Spinal cord (tissue), 10 donors: ENCODE results near the gene ITPRIPL2. TPM values are rescaled to one million over a fixed set of nuclear protein-coding genes. Genes with fewer than 3 reads are reported as not detected.

Experiments
- DNase-seq, 6 donors: peaks; one replicate each; pipeline versions ENCODE4 v3.0.0 to v3.0.0-alpha.2; 2013 to 2015; ENCODE audit warnings: low spot score in 6 of 6, low read depth in 4 of 6
- H3K27ac ChIP-seq: one replicate; pipeline ENCODE4 v1.5.1; 2013; ENCODE audit warnings: low read depth, low read length, control low read depth
- H3K27me3 ChIP-seq: one replicate; pipeline ENCODE4 v1.6.1; 2013; ENCODE audit warnings: low read length; ENCODE audit not compliant: control insufficient read depth, insufficient read depth
- H3K36me3 ChIP-seq: one replicate; pipeline ENCODE4 v1.6.1; 2013; ENCODE audit warnings: low read length; ENCODE audit not compliant: control insufficient read depth, insufficient read depth
- H3K4me1 ChIP-seq: one replicate; pipeline ENCODE4 v1.6.1; 2013; ENCODE audit warnings: low read length; ENCODE audit not compliant: control insufficient read depth, insufficient read depth
- H3K4me3 ChIP-seq: one replicate; pipeline ENCODE4 v1.5.1; 2013; ENCODE audit warnings: low read depth, low read length, control low read depth
- H3K9me3 ChIP-seq: one replicate; pipeline ENCODE4 v1.6.1; 2013; ENCODE audit warnings: low read length; ENCODE audit not compliant: control insufficient read depth, insufficient read depth
- WGBS: methylation state at CpG from one replicate; pipeline ENCODE4 v1.1.5; 2013; ENCODE audit warnings: missing lambda C conversion rate; ENCODE audit not compliant: insufficient coverage; 5-methylcytosine and 5-hydroxymethylcytosine counted together
- polyA plus RNA-seq, 2 donors: library from polyadenylated mRNA; unstranded; fragments of 120-200 nt; gene quantifications; one replicate each; pipeline ENCODE4 v1.2.1, GENCODE V29; 2013; ENCODE audit not compliant: insufficient read length in 2 of 2
- total RNA-seq, 2 donors: library from RNA; depleted of rRNA in 1 of 2; stranded (reverse); fragments of 120-200 nt in 1 of 2; fragments of >200 nt in 1 of 2; gene quantifications; one replicate each; pipeline versions ENCODE4 v1.2.3 to v1.2.4, GENCODE V29; 2013 to 2014
- donor health status: healthy.

The ITPRIPL2 gene
- total and polyA plus RNA-seq, 4 donors = 7.1 to 18.5 (median 11.1) TPM

GRCh38 chr16:19138601-19139000, 24.8 kb downstream of the ITPRIPL2 start:
- no peaks in the 10 kb centered on the region for H3K27me3 ChIP-seq
- H3K36me3 ChIP-seq = no peaks in the 10 kb centered on the region
- peak overlapping the region; percentile 22 for H3K27ac ChIP-seq
- peaks cover 13% of the 10 kb centered on the region for H3K4me1 ChIP-seq
- WGBS = 22% methylated on average over 3 of the region's 4 CpGs
- no peak overlapping the region for H3K4me3 ChIP-seq
- H3K9me3 ChIP-seq = no peaks in the 10 kb centered on the region
- DNase-seq = peak in 1 of 6 donors; percentile 82

DNA sequence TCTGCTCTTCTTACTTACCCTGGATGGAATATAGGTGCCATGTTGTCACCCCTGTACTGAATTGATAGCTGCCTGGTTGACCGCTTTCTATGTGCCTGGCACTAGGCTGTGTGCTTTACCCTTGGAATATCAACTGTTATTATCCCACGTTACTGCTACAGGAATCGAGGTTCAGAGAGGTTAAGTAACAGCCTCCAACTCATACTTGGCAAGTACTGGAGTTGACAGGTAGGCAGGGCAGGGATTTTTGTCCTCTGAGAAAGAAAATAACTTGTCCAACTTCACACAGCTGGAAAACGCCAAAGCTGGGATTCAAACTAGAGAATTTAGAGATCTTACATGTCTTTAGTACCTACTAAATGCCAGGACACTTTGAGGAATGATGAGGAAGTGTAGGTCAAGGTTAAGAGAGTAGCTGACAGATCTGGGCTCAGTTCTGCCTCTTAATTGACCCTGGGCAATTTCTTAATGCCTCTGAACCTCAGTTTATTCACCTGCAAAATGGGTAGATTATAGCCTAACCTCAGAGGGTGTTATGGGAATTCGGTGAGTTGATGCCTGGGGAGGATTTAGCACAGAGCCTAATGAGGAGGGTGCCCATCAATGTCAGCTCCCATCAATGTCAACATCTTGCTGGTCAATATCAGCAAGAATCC, 25.8 kb downstream of the ITPRIPL2 start:
- no peaks in the 10 kb centered on the region for H3K27me3 ChIP-seq
- no peak for DNase-seq
- H3K36me3 ChIP-seq = no peaks in the 10 kb centered on the region
- H3K9me3 ChIP-seq = no peaks in the 10 kb centered on the region
- peaks cover 13% of the 10 kb centered on the region for H3K4me1 ChIP-seq
- no peak overlapping the region for H3K4me3 ChIP-seq
- H3K27ac ChIP-seq = no peak overlapping the region
- WGBS = 90% methylated on average over 2 of the region's 5 CpGs

GRCh38 chr16:19140396-19140795, 26.6 kb downstream of the ITPRIPL2 start:
- WGBS = 50% methylated on average over 2 of the region's 2 CpGs
- Histone ChIP-seq H3K36me3 (no peaks in the 10 kb centered on the region), H3K9me3 (no peaks in the 10 kb centered on the region), H3K4me3 (no peak overlapping the region), H3K27me3 (no peaks in the 10 kb centered on the region), H3K4me1 (peaks cover 13% of the 10 kb centered on the region), H3K27ac (no peak overlapping the region)
- DNase-seq = peak in 1 of 6 donors; percentile 31

GRCh38 chr16:19142939-19143598, 29.3 kb downstream of the ITPRIPL2 start:
- H3K4me3 ChIP-seq = no peak overlapping the region
- H3K27ac ChIP-seq = no peak overlapping the region
- H3K4me1 ChIP-seq = no peaks in the 10 kb centered on the region
- no peaks in the 10 kb centered on the region for H3K27me3 ChIP-seq
- no peaks in the 10 kb centered on the region for H3K36me3 ChIP-seq
- H3K9me3 ChIP-seq = no peaks in the 10 kb centered on the region
- no peak for DNase-seq
- 62% methylated on average over 6 of the region's 8 CpGs for WGBS

DNA sequence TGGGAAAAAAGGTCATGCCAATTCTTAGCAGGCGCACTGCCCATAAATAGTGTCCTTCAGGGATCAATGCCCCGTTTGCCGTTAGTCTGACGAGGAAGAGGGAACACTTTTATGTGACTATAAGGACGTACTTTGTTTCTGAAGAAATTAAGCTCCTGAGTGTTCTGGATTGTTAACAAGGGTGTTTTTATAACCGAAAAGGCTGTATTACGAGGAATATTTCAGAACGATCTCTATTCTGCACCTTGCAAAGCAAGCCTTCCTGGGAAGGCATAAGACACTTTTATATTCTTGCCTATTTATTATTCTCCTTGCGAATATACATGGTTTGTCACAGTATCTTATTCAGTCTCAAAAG, 29.8 kb downstream of the ITPRIPL2 start:
- Histone ChIP-seq H3K4me3 (no peak overlapping the region), H3K36me3 (no peaks in the 10 kb centered on the region), H3K27me3 (no peaks in the 10 kb centered on the region), H3K9me3 (no peaks in the 10 kb centered on the region), H3K4me1 (no peaks in the 10 kb centered on the region), H3K27ac (no peak overlapping the region)
- peak in 1 of 6 donors; percentile 75 for DNase-seq
- 17% methylated on average over 5 of the region's 9 CpGs for WGBS

DNA sequence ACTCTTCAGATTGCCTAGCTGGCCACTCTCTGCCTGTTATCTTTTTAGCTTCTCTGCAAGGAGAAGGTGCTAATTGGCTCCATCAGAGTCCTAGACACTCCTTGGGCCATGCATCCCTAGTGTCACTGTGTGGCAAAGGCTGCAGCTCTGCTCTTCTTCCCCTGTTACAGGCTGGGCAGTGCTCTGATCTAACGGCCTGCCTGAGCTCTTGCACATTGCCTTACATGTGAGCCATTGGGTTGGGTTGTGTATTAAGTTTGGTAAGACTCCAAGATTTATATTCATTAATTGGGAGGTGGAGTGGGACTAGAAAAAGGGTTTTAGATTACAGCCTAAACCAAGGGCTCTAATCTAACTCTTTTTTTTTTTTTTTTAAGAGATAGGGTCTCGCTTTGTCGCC, 31.2 kb downstream of the ITPRIPL2 start:
- no peaks in the 10 kb centered on the region for H3K36me3 ChIP-seq
- H3K27ac ChIP-seq = no peak overlapping the region
- H3K4me1 ChIP-seq = no peaks in the 10 kb centered on the region
- no CpG with 5 or more reads among the region's 3 CpGs for WGBS
- no peaks in the 10 kb centered on the region for H3K27me3 ChIP-seq
- DNase-seq = no peak
- H3K9me3 ChIP-seq = no peaks in the 10 kb centered on the region
- no peak overlapping the region for H3K4me3 ChIP-seq

GRCh38 chr16:19147126-19147525, 33.4 kb downstream of the ITPRIPL2 start:
- DNase-seq = peak in 2 of 6 donors; percentile 38 to 87
- H3K4me3 ChIP-seq = no peak overlapping the region

DNA sequence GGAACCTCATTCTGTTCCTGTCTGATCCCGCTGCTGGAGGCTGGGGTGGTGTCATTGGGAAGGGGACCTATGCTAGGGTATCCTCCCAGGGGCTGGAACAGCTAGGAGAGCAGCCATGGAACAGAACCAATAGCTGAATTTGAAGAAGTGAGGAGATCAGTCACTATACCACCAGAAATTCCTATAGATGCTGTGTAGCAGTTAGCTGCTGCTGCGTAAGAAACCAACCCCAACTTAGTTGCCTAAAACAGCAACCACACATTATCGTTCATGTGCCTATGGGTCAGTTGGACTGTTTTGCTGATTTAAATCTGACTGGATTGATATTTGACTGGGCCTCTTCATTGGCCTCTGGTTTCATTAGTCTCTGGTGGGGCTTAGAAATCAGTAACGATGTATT, 33.9 kb downstream of the ITPRIPL2 start:
- Histone ChIP-seq H3K27ac (no peak overlapping the region), H3K4me3 (no peak overlapping the region), H3K36me3 (no peaks in the 10 kb centered on the region), H3K27me3 (no peaks in the 10 kb centered on the region), H3K4me1 (no peaks in the 10 kb centered on the region), H3K9me3 (no peaks in the 10 kb centered on the region)
- DNase-seq = no peak
- WGBS = no CpG with 5 or more reads among the region's 4 CpGs

More at GRCh38 chr16:19147126-19147525, 33.4 kb downstream of the ITPRIPL2 start:
- no peaks in the 10 kb centered on the region for H3K36me3 ChIP-seq
- H3K4me1 ChIP-seq = no peaks in the 10 kb centered on the region
- no peaks in the 10 kb centered on the region for H3K27me3 ChIP-seq
- no peaks in the 10 kb centered on the region for H3K9me3 ChIP-seq
- WGBS = 0% methylated on average over 1 of the region's 4 CpGs
- no peak overlapping the region for H3K27ac ChIP-seq

DNA sequence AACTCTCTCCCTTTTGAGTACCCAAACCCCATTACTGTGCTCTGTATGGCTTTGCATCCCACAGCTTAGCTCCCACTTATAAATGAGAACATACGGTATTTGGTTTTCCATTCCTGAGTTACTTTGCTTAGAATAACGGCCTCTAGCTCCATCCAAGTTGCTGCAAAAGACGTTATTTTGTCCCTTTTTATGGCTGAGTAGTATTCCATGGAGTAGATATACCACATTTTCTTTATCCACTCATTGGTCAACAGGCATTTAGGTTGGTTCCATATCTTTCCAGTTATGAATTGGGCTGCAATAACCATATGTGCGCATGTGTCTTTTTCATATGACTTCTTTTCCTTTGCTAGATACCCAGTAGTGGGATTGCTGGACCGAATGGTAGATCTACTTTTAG, 34.4 kb downstream of the ITPRIPL2 start:
- no peaks in the 10 kb centered on the region for H3K27me3 ChIP-seq
- no peaks in the 10 kb centered on the region for H3K4me1 ChIP-seq
- H3K9me3 ChIP-seq = no peaks in the 10 kb centered on the region
- 80% methylated on average over 1 of the region's 5 CpGs for WGBS
- H3K27ac ChIP-seq = no peak overlapping the region
- no peak for DNase-seq
- no peaks in the 10 kb centered on the region for H3K36me3 ChIP-seq
- no peak overlapping the region for H3K4me3 ChIP-seq

GRCh38 chr16:19151310-19151709, 37.5 kb downstream of the ITPRIPL2 start:
- H3K4me1 ChIP-seq = no peaks in the 10 kb centered on the region
- no peak overlapping the region for H3K27ac ChIP-seq
- 60% methylated on average over 1 of the region's 2 CpGs for WGBS
- H3K27me3 ChIP-seq = no peaks in the 10 kb centered on the region
- DNase-seq = no peak
- no peak overlapping the region for H3K4me3 ChIP-seq
- H3K9me3 ChIP-seq = no peaks in the 10 kb centered on the region
- no peaks in the 10 kb centered on the region for H3K36me3 ChIP-seq
